Endothelial cell (in vitro differentiated cells): ENCODE data around the gene MBLAC1. TPM values are rescaled to one million over a fixed set of nuclear protein-coding genes. Genes with fewer than 3 reads are reported as not detected.

Source experiments
- DNase-seq: peaks from one replicate; pipeline ENCODE4 v3.0.0; 2021; ENCODE audit warnings: low spot score
- H3K27ac Mint-ChIP-seq: one replicate; pipeline ENCODE4 v1.8.0; 2021; ENCODE audit warnings: mixed read lengths, inconsistent platforms; ENCODE audit not compliant: unreplicated experiment
- H3K27me3 Mint-ChIP-seq: one replicate; pipeline ENCODE4 v1.8.0; 2021; ENCODE audit warnings: mild to moderate bottlenecking, moderate library complexity, mixed read lengths, inconsistent platforms; ENCODE audit not compliant: unreplicated experiment
- H3K36me3 Mint-ChIP-seq: one replicate; pipeline ENCODE4 v1.8.0; 2021; ENCODE audit warnings: mild to moderate bottlenecking, low read depth, mixed read lengths, inconsistent platforms; ENCODE audit not compliant: unreplicated experiment
- H3K4me1 Mint-ChIP-seq: one replicate; pipeline ENCODE4 v1.8.0; 2021; ENCODE audit warnings: mild to moderate bottlenecking, mixed read lengths, inconsistent platforms; ENCODE audit not compliant: unreplicated experiment
- H3K4me3 Mint-ChIP-seq: one replicate; pipeline ENCODE4 v1.8.0; 2021; ENCODE audit warnings: mild to moderate bottlenecking, mixed read lengths, inconsistent platforms; ENCODE audit not compliant: unreplicated experiment
- H3K9me3 Mint-ChIP-seq: one replicate; pipeline ENCODE4 v1.8.0; 2021; ENCODE audit warnings: mixed read lengths, inconsistent platforms; ENCODE audit not compliant: unreplicated experiment
- microRNA-seq: library from miRNA; unstranded; fragments of <30 nt; microRNA quantifications from one replicate; pipeline ENCODE4, GENCODE V29; 2020; ENCODE audit not compliant: unreplicated experiment
- total RNA-seq: library from RNA; stranded (reverse); fragmentation: NEBNext Ultra II Directional; extraction: Animal tissue kit (Norgen Biotek cat#: 25700); gene quantifications from one replicate; pipeline ENCODE4 v1.2.1, GENCODE V29; 2021; ENCODE audit not compliant: unreplicated experiment
- TF ChIP-seq, protein P1 (sequence below): fragments of 200-600 bp; sonication (generic); IDR thresholded peaks from one replicate; pipeline ENCODE4 v1.5.0; 2021; ENCODE audit warnings: antibody characterized with exemption; ENCODE audit not compliant: unreplicated experiment

Gene MBLAC1
- total RNA-seq, 1 donor from 2014 or later, result 1.6 TPM

- H3K4me1 Mint-ChIP-seq, result peaks cover 30% of the 10 kb centered on the region
Observed at GRCh38 chr7:100177045-100178001, 50.6 kb downstream of the MBLAC1 start, which contains the start of the genes GPC2 and STAG3. TSS of gene GPC2 (minus strand) at chr7:100177381. CDS start at chr7:100177199, 182 bp downstream. TSS of gene STAG3 (plus strand) at chr7:100177918. CDS start at chr7:100180557, 2,639 bp downstream.

More at GRCh38 chr7:100177045-100178001, 50.6 kb downstream of the MBLAC1 start, which contains the start of the genes GPC2 and STAG3:
- Mint-ChIP-seq H3K27ac (peak within 1 kb of the TSS; percentile 75), H3K4me3 (peak within 1 kb of the TSS; percentile 91), H3K27me3 (peaks cover 16% of the 10 kb centered on the region), H3K9me3 (no peaks in the 10 kb centered on the region), H3K36me3 (peaks cover 16% of the 10 kb centered on the region)
- TF ChIP-seq, protein P1, sequence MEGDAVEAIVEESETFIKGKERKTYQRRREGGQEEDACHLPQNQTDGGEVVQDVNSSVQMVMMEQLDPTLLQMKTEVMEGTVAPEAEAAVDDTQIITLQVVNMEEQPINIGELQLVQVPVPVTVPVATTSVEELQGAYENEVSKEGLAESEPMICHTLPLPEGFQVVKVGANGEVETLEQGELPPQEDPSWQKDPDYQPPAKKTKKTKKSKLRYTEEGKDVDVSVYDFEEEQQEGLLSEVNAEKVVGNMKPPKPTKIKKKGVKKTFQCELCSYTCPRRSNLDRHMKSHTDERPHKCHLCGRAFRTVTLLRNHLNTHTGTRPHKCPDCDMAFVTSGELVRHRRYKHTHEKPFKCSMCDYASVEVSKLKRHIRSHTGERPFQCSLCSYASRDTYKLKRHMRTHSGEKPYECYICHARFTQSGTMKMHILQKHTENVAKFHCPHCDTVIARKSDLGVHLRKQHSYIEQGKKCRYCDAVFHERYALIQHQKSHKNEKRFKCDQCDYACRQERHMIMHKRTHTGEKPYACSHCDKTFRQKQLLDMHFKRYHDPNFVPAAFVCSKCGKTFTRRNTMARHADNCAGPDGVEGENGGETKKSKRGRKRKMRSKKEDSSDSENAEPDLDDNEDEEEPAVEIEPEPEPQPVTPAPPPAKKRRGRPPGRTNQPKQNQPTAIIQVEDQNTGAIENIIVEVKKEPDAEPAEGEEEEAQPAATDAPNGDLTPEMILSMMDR, result no peak
- peak; percentile 98 for DNase-seq

Small RNA genes lying within 50 kb of the gene (microRNA-seq; reads per million reads assigned to microRNA genes)
- 3,109 reads per million, percentile 96 among the genes with 10 or more reads in this experiment for gene MIR106B
- 595 reads per million, percentile 91 among the genes with 10 or more reads in this experiment for gene MIR25
- not detected for gene MIR4658
- gene MIR93, result 8,269 reads per million, percentile 99 among the genes with 10 or more reads in this experiment

Other genes starting within 250 kb of the MBLAC1 start
- not detected for gene OR2AE1, start 249.9 kb upstream of the MBLAC1 start, total RNA-seq
- 5.8 TPM for gene TRIM4, start 207.4 kb upstream of the MBLAC1 start, total RNA-seq
- gene GJC3, start 197.3 kb upstream of the MBLAC1 start, total RNA-seq, result 1.8 TPM
- not detected for gene AZGP1, start 150.9 kb upstream of the MBLAC1 start, total RNA-seq
- gene ZKSCAN1, start 111.4 kb upstream of the MBLAC1 start, total RNA-seq, result 63.1 TPM
- gene ZSCAN21, start 77.2 kb upstream of the MBLAC1 start, total RNA-seq, result 18.5 TPM
- gene ZNF3, start 45.2 kb upstream of the MBLAC1 start, total RNA-seq, result 47.7 TPM
- 82.4 TPM for gene COPS6, start 38.0 kb upstream of the MBLAC1 start, total RNA-seq
- gene MCM7, start 25.6 kb upstream of the MBLAC1 start, total RNA-seq, result 119 TPM
- gene AP4M1, start 25.3 kb upstream of the MBLAC1 start, total RNA-seq, result 17.8 TPM
- 71.8 TPM for gene TAF6, start 7.6 kb upstream of the MBLAC1 start, total RNA-seq
- 28.3 TPM for gene CNPY4, start 7.3 kb upstream of the MBLAC1 start, total RNA-seq
- 68.6 TPM for gene LAMTOR4, start 22.0 kb downstream of the MBLAC1 start, total RNA-seq
- 30.2 TPM for gene TRAPPC14, start 31.8 kb downstream of the MBLAC1 start, total RNA-seq
- 4.4 TPM for gene GAL3ST4, start 41.6 kb downstream of the MBLAC1 start, total RNA-seq
- 27.2 TPM for gene GPC2, start 50.4 kb downstream of the MBLAC1 start, total RNA-seq
- gene STAG3, start 51.0 kb downstream of the MBLAC1 start, total RNA-seq, result 1.9 TPM
- gene PVRIG, start 93.0 kb downstream of the MBLAC1 start, total RNA-seq, result not detected
- gene SPDYE3, start 180.7 kb downstream of the MBLAC1 start, total RNA-seq, result not detected
- gene PILRB, start 231.2 kb downstream of the MBLAC1 start, total RNA-seq, result 40.1 TPM
- 4.2 TPM for gene PILRA, start 246.5 kb downstream of the MBLAC1 start, total RNA-seq